Uterus (tissue), 4 donors: Measurements from ENCODE around the gene PLEKHM3. TPM values are rescaled to one million over a fixed set of nuclear protein-coding genes. Genes with fewer than 3 reads are reported as not detected.
"Not testable (repeated sequence)": the region's sequence is repeated elsewhere in the genome, so short reads cannot be mapped to it uniquely, and the experiment has no call there.

Experiments
- DNase-seq, 2 donors: peaks; one replicate each; pipeline ENCODE4 v3.0.0-alpha.2; 2019 to 2020
- H3K27ac ChIP-seq, 2 donors: fragments of 200-600 bp; sonication (generic); 1 replicate in 1 of 2; 2 replicates in 1 of 2; pipeline ENCODE4 v1.5.1; 2016 to 2018
- H3K27me3 ChIP-seq, 2 donors: fragments of 200-600 bp; sonication (generic); one replicate each; pipeline ENCODE4 v1.5.1; 2018 to 2019; ENCODE audit warnings: control low read depth in 1 of 2
- H3K36me3 ChIP-seq, 2 donors: fragments of 200-600 bp; sonication (generic); one replicate each; pipeline ENCODE4 v1.5.1; 2019; ENCODE audit warnings: control low read depth in 1 of 2
- H3K4me1 ChIP-seq, 2 donors: fragments of 200-600 bp; sonication (generic); one replicate each; pipeline ENCODE4 v1.5.1; 2018 to 2019; ENCODE audit warnings: control low read depth in 1 of 2
- H3K4me3 ChIP-seq, 2 donors: fragments of 200-600 bp; sonication (generic); 1 replicate in 1 of 2; 2 replicates in 1 of 2; pipeline ENCODE4 v1.5.1; 2018 to 2019; ENCODE audit warnings: mild to moderate bottlenecking in 1 of 2
- H3K9me3 ChIP-seq, 2 donors: fragments of 200-600 bp; sonication (generic); one replicate each; pipeline ENCODE4 v1.5.1; 2019; ENCODE audit warnings: control low read depth in 1 of 2
- CTCF ChIP-seq, 4 experiments: fragments of 200-600 bp in 2 of 4; fragments of 450-650 bp in 2 of 4; sonication (generic) in 2 of 4; IDR thresholded peaks; one replicate each; pipeline ENCODE4 v1.5.1; 2016 to 2019; ENCODE audit warnings: antibody characterized with exemption in 4 of 4, mild to moderate bottlenecking in 2 of 4, moderate library complexity in 1 of 4
- POLR2A ChIP-seq, 2 donors: fragments of 450-650 bp; IDR thresholded peaks; one replicate each; pipeline ENCODE4 v1.6.1; 2016; ENCODE audit warnings: antibody characterized with exemption in 2 of 2, mild to moderate bottlenecking in 1 of 2, moderate library complexity in 1 of 2
- intact Hi-C: fragments of 100-400 bp; cut with DNase I; formaldehyde crosslinking; loops from one replicate; pipeline ENCODE4 v1.15.1; 2023; ENCODE audit warnings: low total_unique reads
- total RNA-seq, 4 donors: library from RNA; depleted of rRNA in 3 of 4; stranded (reverse); fragments of >200 nt in 3 of 4; gene quantifications; one replicate each; pipeline versions ENCODE4 v1.1.0 to v1.2.4, GENCODE V29; 2014 to 2023
- donor health status: DM: yes; HTN: yes; CAD: no.

PLEKHM3 gene
- total RNA-seq, 4 donors from 2014 or later: 20.5 to 43.4 (median 21.6) TPM

- no peak for TF ChIP-seq POLR2A (IDR thresholded peaks at IDR 0.05)
- no peak for TF ChIP-seq CTCF (IDR thresholded peaks at IDR 0.05)
- Histone ChIP-seq H3K4me3 (no peak overlapping the region), H3K36me3 (no peaks in the 10 kb centered on the region), H3K9me3 (no peaks in the 10 kb centered on the region), H3K27me3 (no peaks in the 10 kb centered on the region), H3K27ac (no peak overlapping the region), H3K4me1 (no peaks in the 10 kb centered on the region)
- no peak for DNase-seq
- intact Hi-C loops: no loop called here
Measured at GRCh38 chr2:207951734-207952470, 73.4 kb downstream of the PLEKHM3 start.

- H3K36me3 ChIP-seq: no peaks in the 10 kb centered on the region
- intact Hi-C loops: no loop called here
- no peaks in the 10 kb centered on the region for H3K4me1 ChIP-seq
- no peak overlapping the region for H3K27ac ChIP-seq
- no peak overlapping the region for H3K4me3 ChIP-seq
- DNase-seq: no peak
- no peaks in the 10 kb centered on the region for H3K27me3 ChIP-seq
- TF ChIP-seq POLR2A (IDR thresholded peaks at IDR 0.05): no peak
- no peak for TF ChIP-seq CTCF (IDR thresholded peaks at IDR 0.05)
- H3K9me3 ChIP-seq: no peaks in the 10 kb centered on the region
Measured at GRCh38 chr2:207950761-207951114, 74.6 kb downstream of the PLEKHM3 start.

- TF ChIP-seq POLR2A (IDR thresholded peaks at IDR 0.05): no peak
- TF ChIP-seq CTCF (IDR thresholded peaks at IDR 0.05): no peak
- Histone ChIP-seq H3K4me3 (no peak overlapping the region), H3K4me1 (no peaks in the 10 kb centered on the region), H3K36me3 (no peaks in the 10 kb centered on the region), H3K9me3 (no peaks in the 10 kb centered on the region), H3K27ac (no peak overlapping the region), H3K27me3 (no peaks in the 10 kb centered on the region)
- DNase-seq: no peak
- intact Hi-C loops: no loop called here
Measured at GRCh38 chr2:207950063-207950760, 75.1 kb downstream of the PLEKHM3 start.

- DNase-seq, H3K9me3 ChIP-seq, H3K27ac ChIP-seq, H3K4me3 ChIP-seq, H3K36me3 ChIP-seq, intact Hi-C loops, H3K4me1 ChIP-seq, H3K27me3 ChIP-seq: not testable (repeated sequence)
Measured at GRCh38 chr2:207949245-207949644, 76.1 kb downstream of the PLEKHM3 start.

- Histone ChIP-seq H3K36me3 (no peaks in the 10 kb centered on the region), H3K4me3 (no peak overlapping the region), H3K9me3 (no peaks in the 10 kb centered on the region), H3K4me1 (no peaks in the 10 kb centered on the region), H3K27ac (no peak overlapping the region), H3K27me3 (no peaks in the 10 kb centered on the region)
- DNase-seq: no peak
- TF ChIP-seq POLR2A (IDR thresholded peaks at IDR 0.05) (no peak), CTCF (IDR thresholded peaks at IDR 0.05) (no peak)
- intact Hi-C loops: no loop called here
Measured at GRCh38 chr2:207944979-207945600, 80.2 kb downstream of the PLEKHM3 start.
